ENCODE measurements around the gene RUVBL2.
"Not testable (repeated sequence)": the region's sequence is repeated elsewhere in the genome, so short reads cannot be mapped to it uniquely, and the experiment has no call there.

Gene RUVBL2

GRCh38 chr19:49017666-49018351 lies 24.1 kb downstream of the RUVBL2 start:
- H3K4me1 ChIP-seq (ENCODE audit: control insufficient read depth, insufficient read depth, low read length) = no peaks in the 10 kb centered on the region
- WGBS, 2 experiments = 4 to 6% methylated on average over 62 of the region's 62 CpGs

DNA sequence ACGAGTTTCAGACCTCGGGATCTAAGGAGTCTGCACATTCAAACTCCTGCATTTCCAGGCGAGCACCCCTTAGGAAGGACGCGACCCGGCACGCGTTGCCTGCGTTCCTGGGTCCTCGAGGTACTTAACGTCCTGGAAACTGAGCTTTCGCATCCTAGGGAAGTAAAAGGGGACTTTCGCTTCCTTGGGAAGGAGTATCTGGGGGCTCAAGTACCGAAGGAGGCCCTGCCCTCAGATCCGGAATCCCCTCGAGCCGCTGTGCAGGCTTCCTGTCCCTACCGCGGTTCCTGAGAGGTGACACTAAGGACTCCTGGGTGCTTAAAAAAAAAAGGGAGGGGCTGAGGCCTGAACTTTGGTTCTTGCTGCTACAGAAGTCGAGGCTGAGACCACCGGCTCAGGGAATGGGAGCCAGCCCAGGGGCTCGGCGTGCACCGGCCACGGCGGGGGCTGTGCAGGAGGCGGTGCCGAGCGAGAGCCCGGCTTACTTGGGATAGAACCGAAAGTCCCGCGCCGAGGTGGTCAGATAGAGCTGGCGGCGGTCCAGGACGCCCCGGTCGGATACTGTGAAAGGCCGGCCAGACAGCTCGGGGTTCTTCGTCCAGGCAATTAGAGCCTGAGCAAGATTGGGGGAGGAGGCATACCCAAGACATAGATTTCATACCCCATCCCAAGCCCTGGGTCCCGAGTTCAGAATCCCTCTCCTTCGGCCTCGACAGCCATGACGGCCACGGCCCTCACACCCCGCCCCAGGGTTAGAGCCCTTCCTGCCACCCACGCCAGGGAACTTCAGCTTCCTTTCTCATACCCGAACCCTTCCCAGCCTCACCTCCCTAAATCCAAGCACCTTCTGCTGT lies 24.9 kb downstream of the RUVBL2 start:
- H3K27me3 ChIP-seq (ENCODE audit: control insufficient read depth, insufficient read depth, low read length, poor library complexity, severe bottlenecking) = peaks cover 29% of the 10 kb centered on the region
- 60 to 62% methylated on average over 50 of the region's 50 CpGs for WGBS, 2 experiments
- H3K9me3 ChIP-seq (ENCODE audit: control insufficient read depth, low read length) = not testable (repeated sequence)

More at GRCh38 chr19:49017666-49018351, 24.1 kb downstream of the RUVBL2 start:
- H3K4me3 ChIP-seq (ENCODE audit: insufficient read depth, low read depth, low read length) = peak overlapping the region; percentile 26
- H3K27me3 ChIP-seq (ENCODE audit: control insufficient read depth, insufficient read depth, low read length, poor library complexity, severe bottlenecking) = peaks cover 29% of the 10 kb centered on the region
- no peaks in the 10 kb centered on the region for H3K36me3 ChIP-seq (ENCODE audit: control insufficient read depth, insufficient read depth, low read length)
- no peak overlapping the region for H3K27ac ChIP-seq (ENCODE audit: insufficient read depth, low read depth, low read length, poor library complexity, severe bottlenecking)
- H3K9me3 ChIP-seq (ENCODE audit: control insufficient read depth, low read length) = no peaks in the 10 kb centered on the region

GRCh38 chr19:49019242-49019932 lies 25.7 kb downstream of the RUVBL2 start:
- Histone ChIP-seq H3K4me3 (ENCODE audit: insufficient read depth, low read depth, low read length) (no peak overlapping the region), H3K4me1 (ENCODE audit: control insufficient read depth, insufficient read depth, low read length) (no peaks in the 10 kb centered on the region), H3K27ac (ENCODE audit: insufficient read depth, low read depth, low read length, poor library complexity, severe bottlenecking) (no peak overlapping the region), H3K27me3 (ENCODE audit: control insufficient read depth, insufficient read depth, low read length, poor library complexity, severe bottlenecking) (peaks cover 29% of the 10 kb centered on the region), H3K9me3 (ENCODE audit: control insufficient read depth, low read length) (no peaks in the 10 kb centered on the region), H3K36me3 (ENCODE audit: control insufficient read depth, insufficient read depth, low read length) (no peaks in the 10 kb centered on the region)
- WGBS, 2 experiments = 72% methylated on average over 41 of the region's 41 CpGs

More for the DNA sequence above, 24.9 kb downstream of the RUVBL2 start:
- peak overlapping the region; percentile 26 for H3K4me3 ChIP-seq (ENCODE audit: insufficient read depth, low read depth, low read length)
- H3K4me1 ChIP-seq (ENCODE audit: control insufficient read depth, insufficient read depth, low read length); H3K36me3 ChIP-seq (ENCODE audit: control insufficient read depth, insufficient read depth, low read length); H3K27ac ChIP-seq (ENCODE audit: insufficient read depth, low read depth, low read length, poor library complexity, severe bottlenecking): not testable (repeated sequence)

DNA sequence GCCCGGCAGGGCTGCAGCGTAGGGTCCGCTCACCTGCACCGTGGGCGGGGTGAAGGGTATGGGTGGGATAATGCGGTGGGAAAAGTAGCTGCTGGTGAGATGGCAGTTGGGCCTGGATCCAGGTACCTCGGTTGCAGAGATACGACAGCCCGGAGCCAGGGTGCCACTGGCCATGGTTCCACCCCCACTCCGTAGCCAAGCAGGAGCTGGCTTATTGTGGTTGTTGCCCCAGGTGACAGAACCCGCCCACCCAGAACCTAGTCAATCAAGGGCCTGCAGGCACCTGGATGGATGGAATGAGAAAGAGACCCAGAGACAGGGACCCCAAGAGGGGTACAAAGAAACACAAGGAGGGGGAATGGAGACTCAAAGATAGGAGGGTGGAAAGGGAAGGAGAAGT lies 26.7 kb downstream of the RUVBL2 start:
- WGBS, 2 experiments = 83 to 86% methylated on average over 11 of the region's 11 CpGs
- Histone ChIP-seq H3K36me3 (ENCODE audit: control insufficient read depth, insufficient read depth, low read length) (no peaks in the 10 kb centered on the region), H3K27ac (ENCODE audit: insufficient read depth, low read depth, low read length, poor library complexity, severe bottlenecking) (no peak overlapping the region), H3K9me3 (ENCODE audit: control insufficient read depth, low read length) (no peaks in the 10 kb centered on the region), H3K4me1 (ENCODE audit: control insufficient read depth, insufficient read depth, low read length) (no peaks in the 10 kb centered on the region), H3K4me3 (ENCODE audit: insufficient read depth, low read depth, low read length) (no peak overlapping the region), H3K27me3 (ENCODE audit: control insufficient read depth, insufficient read depth, low read length, poor library complexity, severe bottlenecking) (peaks cover 29% of the 10 kb centered on the region)

DNA sequence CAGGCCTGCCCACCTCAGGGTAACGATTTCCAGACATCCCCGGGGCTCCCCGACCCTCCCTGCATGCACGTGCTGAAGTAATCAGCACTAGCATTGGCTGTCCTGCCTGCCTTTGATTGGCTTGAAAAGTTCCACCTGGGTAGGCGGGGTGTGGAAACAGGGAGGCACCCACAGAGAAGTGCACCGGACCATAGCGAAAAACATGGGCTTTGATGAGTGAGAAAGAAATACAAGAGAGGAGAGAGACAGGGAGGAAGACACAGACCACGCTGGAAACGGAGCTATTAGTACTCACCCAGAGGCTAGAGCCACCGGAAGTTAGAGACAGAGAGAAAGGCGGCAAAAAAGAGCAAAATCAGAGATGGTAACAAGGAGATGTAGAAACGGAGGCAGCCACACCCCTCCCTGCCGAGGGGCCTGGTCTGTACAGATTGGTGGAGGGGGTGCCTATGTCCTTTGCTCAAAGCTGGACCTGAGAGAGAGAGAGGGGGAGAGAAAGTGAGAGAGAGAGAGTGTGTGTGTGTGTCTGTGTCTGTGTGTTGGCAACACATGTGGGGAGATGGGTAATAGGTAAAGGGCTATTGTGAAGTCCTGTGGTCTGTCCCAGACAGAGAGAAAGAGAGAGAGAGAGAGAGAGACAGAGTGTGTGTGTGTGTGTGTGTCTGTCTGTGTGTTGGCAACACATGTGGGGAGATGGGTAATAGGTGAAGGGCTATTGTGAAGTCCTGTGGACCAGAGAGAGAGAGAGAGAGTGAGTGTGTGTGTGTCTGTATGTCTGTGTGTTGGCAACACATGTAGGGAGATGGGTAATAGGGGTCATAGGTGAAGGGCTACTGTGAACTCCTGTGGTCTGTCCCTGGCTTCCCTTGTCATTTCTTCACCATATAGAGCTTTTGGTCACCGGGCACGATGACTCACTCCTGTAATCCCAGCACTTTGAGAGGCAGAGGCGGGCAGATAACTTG lies 27.5 kb downstream of the RUVBL2 start:
- 67 to 68% methylated on average over 16 of the region's 16 CpGs for WGBS, 2 experiments
- Histone ChIP-seq H3K4me3 (ENCODE audit: insufficient read depth, low read depth, low read length) (no peak overlapping the region), H3K9me3 (ENCODE audit: control insufficient read depth, low read length) (no peaks in the 10 kb centered on the region), H3K27me3 (ENCODE audit: control insufficient read depth, insufficient read depth, low read length, poor library complexity, severe bottlenecking) (peaks cover 29% of the 10 kb centered on the region), H3K27ac (ENCODE audit: insufficient read depth, low read depth, low read length, poor library complexity, severe bottlenecking) (no peak overlapping the region), H3K36me3 (ENCODE audit: control insufficient read depth, insufficient read depth, low read length) (no peaks in the 10 kb centered on the region), H3K4me1 (ENCODE audit: control insufficient read depth, insufficient read depth, low read length) (no peaks in the 10 kb centered on the region)

- Histone ChIP-seq H3K4me1 (ENCODE audit: control insufficient read depth, insufficient read depth, low read length) (no peaks in the 10 kb centered on the region), H3K36me3 (ENCODE audit: control insufficient read depth, insufficient read depth, low read length) (no peaks in the 10 kb centered on the region), H3K4me3 (ENCODE audit: insufficient read depth, low read depth, low read length) (no peak overlapping the region), H3K27me3 (ENCODE audit: control insufficient read depth, insufficient read depth, low read length, poor library complexity, severe bottlenecking) (peaks cover 29% of the 10 kb centered on the region), H3K27ac (ENCODE audit: insufficient read depth, low read depth, low read length, poor library complexity, severe bottlenecking) (no peak overlapping the region), H3K9me3 (ENCODE audit: control insufficient read depth, low read length) (no peaks in the 10 kb centered on the region)
- WGBS, 2 experiments = 89 to 92% methylated on average over 9 of the region's 9 CpGs
Observed at GRCh38 chr19:49022116-49022515, 28.4 kb downstream of the RUVBL2 start.

- not testable (repeated sequence) for H3K9me3 ChIP-seq (ENCODE audit: control insufficient read depth, low read length); H3K27me3 ChIP-seq (ENCODE audit: control insufficient read depth, insufficient read depth, low read length, poor library complexity, severe bottlenecking); H3K27ac ChIP-seq (ENCODE audit: insufficient read depth, low read depth, low read length, poor library complexity, severe bottlenecking); H3K36me3 ChIP-seq (ENCODE audit: control insufficient read depth, insufficient read depth, low read length); H3K4me3 ChIP-seq (ENCODE audit: insufficient read depth, low read depth, low read length); H3K4me1 ChIP-seq (ENCODE audit: control insufficient read depth, insufficient read depth, low read length)
- 74 to 79% methylated on average over 12 to 13 of the region's 15 CpGs for WGBS, 2 experiments
Observed at GRCh38 chr19:49024233-49024632, 30.5 kb downstream of the RUVBL2 start, which contains the start of gene CGB3. TSS of gene CGB3 (minus strand) at chr19:49024333. CDS start at chr19:49023971, 362 bp downstream.

GRCh38 chr19:49025088-49025487 lies 31.4 kb downstream of the RUVBL2 start:
- WGBS, 2 experiments = 100% methylated on average over 1 of the region's 6 CpGs; no CpG with 5 or more reads in 1 of the 2 experiments
- not testable (repeated sequence) for H3K27me3 ChIP-seq (ENCODE audit: control insufficient read depth, insufficient read depth, low read length, poor library complexity, severe bottlenecking); H3K36me3 ChIP-seq (ENCODE audit: control insufficient read depth, insufficient read depth, low read length); H3K4me3 ChIP-seq (ENCODE audit: insufficient read depth, low read depth, low read length); H3K9me3 ChIP-seq (ENCODE audit: control insufficient read depth, low read length); H3K27ac ChIP-seq (ENCODE audit: insufficient read depth, low read depth, low read length, poor library complexity, severe bottlenecking); H3K4me1 ChIP-seq (ENCODE audit: control insufficient read depth, insufficient read depth, low read length)

DNA sequence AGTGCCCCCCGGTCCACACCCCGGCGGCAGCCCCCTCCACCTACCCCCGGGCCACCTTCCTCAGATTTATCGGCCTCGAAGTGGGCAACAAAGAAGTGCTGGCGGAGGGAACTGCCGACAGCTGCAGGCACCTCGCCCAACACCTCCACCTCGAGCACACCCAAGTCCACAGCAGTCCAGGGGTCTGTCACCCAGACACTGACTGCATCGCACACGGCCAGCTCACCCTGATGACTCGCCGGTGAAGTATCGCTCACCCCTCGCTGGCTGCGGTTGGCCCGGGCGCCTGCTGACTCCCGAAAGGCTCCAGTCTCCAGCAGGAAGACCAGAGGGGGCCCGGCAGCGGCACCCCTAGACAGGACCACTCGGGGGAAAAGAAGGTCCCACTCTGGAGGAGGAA lies 31.9 kb downstream of the RUVBL2 start:
- 88% methylated on average over 23 of the region's 23 CpGs for WGBS, 2 experiments
- not testable (repeated sequence) for H3K27ac ChIP-seq (ENCODE audit: insufficient read depth, low read depth, low read length, poor library complexity, severe bottlenecking); H3K4me1 ChIP-seq (ENCODE audit: control insufficient read depth, insufficient read depth, low read length); H3K27me3 ChIP-seq (ENCODE audit: control insufficient read depth, insufficient read depth, low read length, poor library complexity, severe bottlenecking); H3K4me3 ChIP-seq (ENCODE audit: insufficient read depth, low read depth, low read length); H3K9me3 ChIP-seq (ENCODE audit: control insufficient read depth, low read length); H3K36me3 ChIP-seq (ENCODE audit: control insufficient read depth, insufficient read depth, low read length)

Measured in ectodermal cell (in vitro differentiated cells).